Measurements from ENCODE around the gene PRICKLE2. TPM values are rescaled to one million over a fixed set of nuclear protein-coding genes. Genes with fewer than 3 reads are reported as not detected.

The PRICKLE2 gene
- total RNA-seq, 1 experiment from 2014 or later: 0.26 TPM

- no peaks in the 10 kb centered on the region; the same call in 1 of the 2 replicates for H3K4me1 ChIP-seq (ENCODE audit: control insufficient read depth, insufficient read depth, low read length)
- in situ Hi-C loops (cut with HindIII; ENCODE audit: low pct_unique_long_range_greater_than_20kb, low sequenced_read_pairs) (no loop called here), intact Hi-C loops (cut with micrococcal nuclease; ENCODE audit: unreplicated experiment) (no loop called here)
- CTCF ChIA-PET: no interaction called here
- H3K27ac ChIP-seq (ENCODE audit: low read length): no peak overlapping the region
- ATAC-seq: peak; percentile 91
- H3K9me3 ChIP-seq (ENCODE audit: control insufficient read depth, insufficient read depth, low read depth, low read length): no peaks in the 10 kb centered on the region
- H3K4me3 ChIP-seq (ENCODE audit: low read depth in 2 of 2, low read length in 2 of 2): no peak overlapping the region
- no peaks in the 10 kb centered on the region for H3K36me3 ChIP-seq (ENCODE audit: control insufficient read depth, insufficient read depth, low read length)
- DNase-seq (ENCODE audit: low read depth, low spot score): peak; percentile 82
- H3K27me3 ChIP-seq (ENCODE audit: control insufficient read depth, insufficient read depth, low read length): no peaks in the 10 kb centered on the region
- POLR2A ChIA-PET: no interaction called here
- TF ChIP-seq TCF7L2 (IDR thresholded peaks at IDR 0.05; ENCODE audit: low read depth, low read length): no peak
- no peak for TF ChIP-seq SIN3A (IDR thresholded peaks at IDR 0.05; ENCODE audit: borderline replicate concordance, insufficient read depth, low read depth, low read length)
- no peak for TF ChIP-seq POLR2AphosphoS5 (IDR thresholded peaks at IDR 0.05; ENCODE audit: low read depth, low read length)
- TF ChIP-seq CTCF (IDR thresholded peaks at IDR 0.05): no peak
- no peak for TF ChIP-seq REST (IDR thresholded peaks at IDR 0.05; ENCODE audit: insufficient read depth in 1 of 2, low read depth in 2 of 2, low read length in 1 of 2)
- no TSS peak for BruUV-seq (replicated peaks)
Observed at GRCh38 chr3:64187065-64187959, 38.0 kb downstream of the PRICKLE2 start.

- no TSS peak for BruUV-seq (replicated peaks)
- Histone ChIP-seq H3K4me1 (ENCODE audit: control insufficient read depth, insufficient read depth, low read length) (no peaks in the 10 kb centered on the region; the same call in 1 of the 2 replicates), H3K4me3 (ENCODE audit: low read depth in 2 of 2, low read length in 2 of 2) (no peak overlapping the region), H3K36me3 (ENCODE audit: control insufficient read depth, insufficient read depth, low read length) (no peaks in the 10 kb centered on the region), H3K27ac (ENCODE audit: low read length) (0 out of 2 replicates have a peak overlapping the region, but pooled peaks have one; percentile 7), H3K27me3 (ENCODE audit: control insufficient read depth, insufficient read depth, low read length) (no peaks in the 10 kb centered on the region), H3K9me3 (ENCODE audit: control insufficient read depth, insufficient read depth, low read depth, low read length) (no peaks in the 10 kb centered on the region)
- DNase-seq (ENCODE audit: low read depth, low spot score): no peak
- POLR2A ChIA-PET: no interaction called here
- no peak for ATAC-seq
- in situ Hi-C loops (cut with HindIII; ENCODE audit: low pct_unique_long_range_greater_than_20kb, low sequenced_read_pairs) (no loop called here), intact Hi-C loops (cut with micrococcal nuclease; ENCODE audit: unreplicated experiment) (no loop called here)
- TF ChIP-seq POLR2AphosphoS5 (IDR thresholded peaks at IDR 0.05; ENCODE audit: low read depth, low read length) (no peak), CTCF (IDR thresholded peaks at IDR 0.05) (no peak), TCF7L2 (IDR thresholded peaks at IDR 0.05; ENCODE audit: low read depth, low read length) (no peak), SIN3A (IDR thresholded peaks at IDR 0.05; ENCODE audit: borderline replicate concordance, insufficient read depth, low read depth, low read length) (no peak), REST (IDR thresholded peaks at IDR 0.05; ENCODE audit: insufficient read depth in 1 of 2, low read depth in 2 of 2, low read length in 1 of 2) (no peak)
- CTCF ChIA-PET: no interaction called here
Observed at GRCh38 chr3:64186667-64187064, 38.6 kb downstream of the PRICKLE2 start.
